Heart left ventricle (tissue), 16 donors: ENCODE data around the gene GALNT14. TPM values are rescaled to one million over a fixed set of nuclear protein-coding genes. Genes with fewer than 3 reads are reported as not detected.

Source experiments
- ATAC-seq, 4 donors: fragments of 200-7000 bp; cut with Tn5 transposase; one replicate each; pipeline ENCODE4 v1.9.1; 2020 to 2022; ENCODE audit warnings: moderate library complexity in 4 of 4, mild to moderate bottlenecking in 3 of 4, moderate number of reproducible peaks in 1 of 4
- DNase-seq, 5 donors: peaks; one replicate each; pipeline ENCODE4 v3.0.0-alpha.2; 2020
- H3K27ac ChIP-seq, 12 donors: fragments of 200-600 bp; sonication (generic) in 4 of 12; one replicate each; pipeline versions ENCODE4 v1.5.0 to v1.8.0; 2016 to 2022; ENCODE audit warnings: mild to moderate bottlenecking in 2 of 12
- H3K27me3 ChIP-seq, 9 donors: fragments of 200-600 bp; sonication (generic) in 2 of 9; one replicate each; pipeline versions ENCODE4 v1.5.1 to v1.8.0; 2016 to 2022; ENCODE audit warnings: mild to moderate bottlenecking in 3 of 9
- H3K36me3 ChIP-seq, 9 donors: fragments of 200-600 bp; sonication (generic) in 2 of 9; one replicate each; pipeline versions ENCODE4 v1.5.0 to v1.8.0; 2018 to 2022; ENCODE audit warnings: mild to moderate bottlenecking in 2 of 9
- H3K4me1 ChIP-seq, 12 donors: fragments of 200-600 bp; sonication (generic) in 4 of 12; one replicate each; pipeline versions ENCODE4 v1.5.0 to v1.8.0; 2016 to 2022; ENCODE audit warnings: mild to moderate bottlenecking in 3 of 12
- H3K4me3 ChIP-seq, 12 donors: fragments of 200-600 bp; sonication (generic) in 4 of 12; one replicate each; pipeline versions ENCODE4 v1.5.0 to v1.8.0; 2017 to 2022; ENCODE audit warnings: mild to moderate bottlenecking in 9 of 12, moderate library complexity in 4 of 12
- H3K9me3 ChIP-seq, 12 donors: fragments of 200-600 bp; sonication (generic) in 4 of 12; one replicate each; pipeline versions ENCODE4 v1.5.0 to v1.8.0; 2016 to 2022; ENCODE audit warnings: mild to moderate bottlenecking in 1 of 12
- CTCF ChIP-seq, 12 donors: fragments of 200-600 bp; sonication (generic) in 4 of 12; IDR thresholded peaks; one replicate each; pipeline versions ENCODE4 v1.5.0 to v1.8.0; 2018 to 2022; ENCODE audit warnings: antibody characterized with exemption in 12 of 12, mild to moderate bottlenecking in 5 of 12
- POLR2A ChIP-seq, 2 donors: fragments of 450-650 bp; IDR thresholded peaks; one replicate each; pipeline ENCODE4 v1.6.1; 2017; ENCODE audit warnings: antibody characterized with exemption in 2 of 2, mild to moderate bottlenecking in 2 of 2, moderate library complexity in 2 of 2
- WGBS, 4 donors: extraction: QIAGEN DNeasy Blood & Tissue Kit in 2 of 4; methylation state at CpG; one replicate each; pipeline versions ENCODE4 v1.1.5 to v1.1.7; 2013 to 2018; 5-methylcytosine and 5-hydroxymethylcytosine counted together
- intact Hi-C, 10 donors: fragments of 100-400 bp; cut with DNase I; formaldehyde crosslinking; loops; one replicate each; pipeline versions ENCODE4 v1.11.1 to v1.14.2; 2022
- polyA plus RNA-seq, 2 donors: library from polyadenylated mRNA; stranded (reverse); fragments of 200-250 nt; gene quantifications; one replicate each; pipeline ENCODE4 v1.2.3, GENCODE V29; 2013
- total RNA-seq, 9 donors: library from RNA; depleted of rRNA in 2 of 9; stranded (reverse); fragments of >200 nt in 2 of 9; fragmentation: NEBNext Ultra II Directional in 3 of 9; extraction: Animal tissue kit (Norgen Biotek cat#: 25700) in 3 of 9; gene quantifications; one replicate each; pipeline versions ENCODE4 v1.1.0 to v1.2.4, GENCODE V29; 2016 to 2023
- donor health status: ischemic (EF 13 %, LVEDD 7.1; RV severe dilation, severe dysfunction).
- donor health status: healthy with polysubstance abuse.
- donor health status: DM: no; HTN: yes; CAD: no.
- donor health status: DM: no; HTN: no; CAD: no.
- donor health status: ischemic (EF 25% LVEDD 6.9; RV normal size, moderate dysfunction).
- donor health status: ischemic (EF 25% LVEDD 5.7; RV mildly dilated, moderate dysfunction).
- donor health status: healthy.
- donor health status: DM: yes; HTN: yes; CAD: no.
- donor health status: ischemic (EF 35%, LVEDD 5.7; RV mildly dilated, moderate dysfunction).
- donor health status: nonischemic (EF 11% LVEDD 7.7; RV severe dilation, severe dysfunction).
- donor health status: DM: yes; HTN: yes; CAD: no.
- donor health status: PGD.
- donor health status: ischemic (EF 29% LVEDD 5.4; RV normal size, mild dysfunction).
- donor health status: nonischemic (EF 23%, LVEDD 6.1; RV moderate dilation, normal function).

The GALNT14 gene
- total and polyA plus RNA-seq, 11 donors = 0.29 to 2.4 (median 1.0) TPM; not detected in 2

DNA sequence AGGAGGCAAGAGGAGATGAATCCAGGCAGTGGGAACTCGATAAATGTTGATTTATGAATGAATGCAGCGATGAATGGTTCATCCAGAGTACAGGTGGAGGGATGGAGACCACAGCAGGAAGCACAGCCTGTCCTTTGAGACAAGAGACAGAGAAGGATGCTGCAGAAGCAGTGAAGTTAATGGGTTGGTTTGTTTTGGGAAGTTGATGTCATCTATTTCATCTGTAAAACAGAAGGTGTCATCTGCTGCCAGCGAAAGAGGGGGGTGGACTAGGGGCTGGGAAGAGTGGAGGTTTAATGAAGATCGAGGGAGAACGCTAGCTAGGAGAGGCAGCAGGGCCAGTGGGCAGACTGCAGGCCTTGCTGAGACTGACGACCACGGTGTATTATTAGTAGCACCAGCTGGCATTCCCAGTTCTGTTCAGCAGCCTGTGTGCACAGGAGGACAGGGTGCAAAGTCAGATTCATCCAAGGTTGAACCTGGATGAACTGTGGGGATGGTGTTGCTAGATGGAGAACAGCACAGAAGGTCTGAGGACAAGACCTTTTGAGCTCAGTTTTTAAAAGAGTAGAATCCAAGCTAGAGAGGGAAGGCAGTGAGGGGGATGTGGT lies 210.7 kb downstream of the GALNT14 start:
- no peaks in the 10 kb centered on the region for H3K27me3 ChIP-seq
- peak in 3 of 4 donors; percentile 62 to 76 (median 67) for ATAC-seq
- 68 to 75% (median 71%) methylated on average over 7 of the region's 7 CpGs for WGBS, 4 donors
- DNase-seq = no peak
- H3K36me3 ChIP-seq = no peaks in the 10 kb centered on the region
- H3K27ac ChIP-seq = no peak overlapping the region
- TF ChIP-seq CTCF (IDR thresholded peaks at IDR 0.05) = no peak
- TF ChIP-seq POLR2A (IDR thresholded peaks at IDR 0.05) = no peak
- no peak overlapping the region for H3K4me3 ChIP-seq
- intact Hi-C loops = no loop called here
- no peaks in the 10 kb centered on the region for H3K9me3 ChIP-seq
- no peaks in the 10 kb centered on the region for H3K4me1 ChIP-seq

GRCh38 chr2:30926606-30927005 lies 211.6 kb downstream of the GALNT14 start:
- WGBS, 4 donors = 79 to 88% (median 81%) methylated on average over 5 of the region's 5 CpGs
- no peak for ATAC-seq
- H3K4me3 ChIP-seq = no peak overlapping the region
- no peaks in the 10 kb centered on the region for H3K4me1 ChIP-seq
- TF ChIP-seq CTCF (IDR thresholded peaks at IDR 0.05) = no peak
- TF ChIP-seq POLR2A (IDR thresholded peaks at IDR 0.05) = no peak
- no peaks in the 10 kb centered on the region for H3K36me3 ChIP-seq
- H3K27me3 ChIP-seq = no peaks in the 10 kb centered on the region
- no peaks in the 10 kb centered on the region for H3K9me3 ChIP-seq
- intact Hi-C loops = no loop called here
- no peak for DNase-seq
- H3K27ac ChIP-seq = no peak overlapping the region

DNA sequence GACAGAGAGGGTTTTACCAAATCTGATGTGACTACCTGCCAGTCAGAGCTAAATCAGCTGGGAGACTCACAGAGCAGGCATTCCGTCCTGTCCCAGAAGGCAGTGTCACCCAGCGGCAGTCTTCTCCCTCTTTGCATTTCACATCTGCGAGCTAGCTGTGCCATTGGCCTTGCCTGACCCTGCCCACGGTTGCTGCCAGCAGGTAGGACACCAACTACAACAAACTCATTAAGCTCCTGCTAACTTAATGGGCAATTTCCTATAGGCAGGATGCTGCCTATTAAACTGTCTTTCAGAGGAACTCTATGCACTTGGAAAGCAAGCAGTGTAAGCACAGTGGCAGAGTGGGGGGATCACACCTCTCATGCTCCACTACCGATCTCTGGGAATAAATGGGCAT lies 214.6 kb downstream of the GALNT14 start:
- Histone ChIP-seq H3K36me3 (no peaks in the 10 kb centered on the region), H3K27ac (no peak overlapping the region), H3K4me1 (no peaks in the 10 kb centered on the region), H3K9me3 (no peaks in the 10 kb centered on the region), H3K27me3 (no peaks in the 10 kb centered on the region), H3K4me3 (no peak overlapping the region)
- intact Hi-C loops = no loop called here
- DNase-seq (no peak), ATAC-seq (no peak)
- no peak for TF ChIP-seq CTCF (IDR thresholded peaks at IDR 0.05)
- TF ChIP-seq POLR2A (IDR thresholded peaks at IDR 0.05) = no peak
- 77 to 86% (median 80%) methylated on average over 4 to 5 of the region's 5 CpGs for WGBS, 4 donors

DNA sequence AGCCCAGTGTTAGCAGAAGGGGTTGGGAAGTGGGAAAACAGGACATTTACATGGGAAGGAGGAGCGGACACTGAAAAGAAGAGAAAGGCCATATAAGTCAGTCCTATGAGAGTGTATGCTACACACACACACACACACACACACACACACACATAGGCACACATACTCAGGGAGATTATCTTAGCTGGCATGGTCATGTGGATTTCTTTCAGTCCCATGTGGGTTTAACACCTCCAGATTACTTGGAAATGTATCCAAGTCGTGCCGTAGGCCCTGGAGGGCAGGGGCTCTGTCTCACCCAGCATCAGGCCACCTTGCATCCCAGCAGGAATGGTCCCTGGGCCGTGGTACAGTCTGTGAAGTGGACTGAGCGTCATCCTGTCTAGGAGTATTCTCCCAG lies 217.7 kb downstream of the GALNT14 start:
- no peak overlapping the region for H3K27ac ChIP-seq
- TF ChIP-seq CTCF (IDR thresholded peaks at IDR 0.05) (no peak), POLR2A (IDR thresholded peaks at IDR 0.05) (no peak)
- no peaks in the 10 kb centered on the region for H3K27me3 ChIP-seq
- DNase-seq = no peak
- no peak overlapping the region for H3K4me3 ChIP-seq
- WGBS, 4 donors = 82 to 91% (median 87%) methylated on average over 4 to 5 of the region's 5 CpGs
- H3K4me1 ChIP-seq = no peaks in the 10 kb centered on the region
- H3K9me3 ChIP-seq = no peaks in the 10 kb centered on the region
- intact Hi-C loops = no loop called here
- no peaks in the 10 kb centered on the region for H3K36me3 ChIP-seq
- no peak for ATAC-seq
